ENCODE data around the gene UGT1A8.
A peak's percentile ranks its signal among the peaks of the same experiment; 100 is the strongest.

The UGT1A8 gene

GRCh38 chr2:233800208-233800607, 182.8 kb downstream of the UGT1A8 start:
- DNase-seq (ENCODE audit: low spot score), result peak; percentile 14

- no peak for DNase-seq (ENCODE audit: low spot score)
These were observed 184.1 kb downstream of the UGT1A8 start for GRCh38 chr2:233801357-233802131.

- no peak for DNase-seq (ENCODE audit: low spot score)
These were observed 184.8 kb downstream of the UGT1A8 start for GRCh38 chr2:233802132-233802815.

- no peak for DNase-seq (ENCODE audit: low spot score)
These were observed 186.0 kb downstream of the UGT1A8 start for GRCh38 chr2:233803292-233803911.

- DNase-seq (ENCODE audit: low spot score), result no peak
These were observed 186.6 kb downstream of the UGT1A8 start for GRCh38 chr2:233803994-233804393.

GRCh38 chr2:233807215-233807865, 189.9 kb downstream of the UGT1A8 start:
- peak; percentile 31 for DNase-seq (ENCODE audit: low spot score)

- DNase-seq (ENCODE audit: low spot score), result peak; percentile 29
These were observed 190.8 kb downstream of the UGT1A8 start for GRCh38 chr2:233807966-233808935.

GRCh38 chr2:233810385-233810784, 193.0 kb downstream of the UGT1A8 start:
- peak; percentile 20 for DNase-seq (ENCODE audit: low spot score)

- DNase-seq (ENCODE audit: low spot score), result peak; percentile 33
These were observed 193.7 kb downstream of the UGT1A8 start for GRCh38 chr2:233811087-233811486.

GRCh38 chr2:233811732-233812131, 194.3 kb downstream of the UGT1A8 start:
- peak; percentile 20 for DNase-seq (ENCODE audit: low spot score)

- no peak for DNase-seq (ENCODE audit: low spot score)
These were observed 196.0 kb downstream of the UGT1A8 start for GRCh38 chr2:233813236-233814055.

- no peak for DNase-seq (ENCODE audit: low spot score)
These were observed 196.8 kb downstream of the UGT1A8 start for GRCh38 chr2:233814056-233814835.

GRCh38 chr2:233815861-233816260, 198.4 kb downstream of the UGT1A8 start:
- DNase-seq (ENCODE audit: low spot score), result no peak

GRCh38 chr2:233816334-233816733, 198.9 kb downstream of the UGT1A8 start:
- no peak for DNase-seq (ENCODE audit: low spot score)

- no peak for DNase-seq (ENCODE audit: low spot score)
These were observed 199.3 kb downstream of the UGT1A8 start for GRCh38 chr2:233816771-233817170.

- no peak for DNase-seq (ENCODE audit: low spot score)
These were observed 200.0 kb downstream of the UGT1A8 start for GRCh38 chr2:233817361-233817911.

GRCh38 chr2:233817995-233818638, 200.7 kb downstream of the UGT1A8 start:
- DNase-seq (ENCODE audit: low spot score), result no peak

Data from ecto neural progenitor cell (in vitro differentiated cells).